AG09319 (cell line): ENCODE measurements around the gene NDUFA3.

Experiments used
- DNase-seq: peaks from one replicate; pipeline ENCODE4 v3.0.0-alpha.2; 2010; ENCODE audit warnings: low read depth; ENCODE audit errors: extremely low read depth
- TF ChIP-seq, protein P1 (sequence below): IDR thresholded peaks from 2 replicates; pipeline ENCODE4 v1.5.1; 2011; ENCODE audit warnings: low read depth, mild to moderate bottlenecking, inconsistent platforms, low read length, moderate library complexity

The NDUFA3 gene

DNA sequence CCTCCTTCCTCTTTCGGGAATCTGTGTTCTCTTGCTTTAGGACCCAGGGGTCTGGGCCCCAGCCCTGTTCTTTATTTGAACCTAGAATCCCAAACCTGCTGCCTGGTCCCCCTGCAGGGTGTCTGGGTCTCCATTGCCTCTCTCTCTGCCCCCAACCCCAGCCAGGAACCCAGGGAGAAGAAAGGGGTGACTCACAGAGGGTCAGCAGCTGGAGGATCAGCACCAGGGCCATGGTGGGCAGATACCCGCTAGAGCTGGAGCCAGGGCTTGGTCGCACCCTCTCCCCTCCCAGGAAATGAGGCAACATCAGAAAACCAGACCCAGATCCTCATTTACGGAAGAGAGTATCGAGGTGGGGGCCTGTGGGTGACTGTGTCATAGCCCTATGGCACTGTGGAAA is 2.1 kb upstream of the NDUFA3 start, which contains the start of gene OSCAR:
Gene OSCAR (minus strand): TSS at position 243 of the 400 bp plus-strand sequence. CDS start 11 bp downstream, at position 232.
- DNase-seq: no peak
- TF ChIP-seq, protein P1, sequence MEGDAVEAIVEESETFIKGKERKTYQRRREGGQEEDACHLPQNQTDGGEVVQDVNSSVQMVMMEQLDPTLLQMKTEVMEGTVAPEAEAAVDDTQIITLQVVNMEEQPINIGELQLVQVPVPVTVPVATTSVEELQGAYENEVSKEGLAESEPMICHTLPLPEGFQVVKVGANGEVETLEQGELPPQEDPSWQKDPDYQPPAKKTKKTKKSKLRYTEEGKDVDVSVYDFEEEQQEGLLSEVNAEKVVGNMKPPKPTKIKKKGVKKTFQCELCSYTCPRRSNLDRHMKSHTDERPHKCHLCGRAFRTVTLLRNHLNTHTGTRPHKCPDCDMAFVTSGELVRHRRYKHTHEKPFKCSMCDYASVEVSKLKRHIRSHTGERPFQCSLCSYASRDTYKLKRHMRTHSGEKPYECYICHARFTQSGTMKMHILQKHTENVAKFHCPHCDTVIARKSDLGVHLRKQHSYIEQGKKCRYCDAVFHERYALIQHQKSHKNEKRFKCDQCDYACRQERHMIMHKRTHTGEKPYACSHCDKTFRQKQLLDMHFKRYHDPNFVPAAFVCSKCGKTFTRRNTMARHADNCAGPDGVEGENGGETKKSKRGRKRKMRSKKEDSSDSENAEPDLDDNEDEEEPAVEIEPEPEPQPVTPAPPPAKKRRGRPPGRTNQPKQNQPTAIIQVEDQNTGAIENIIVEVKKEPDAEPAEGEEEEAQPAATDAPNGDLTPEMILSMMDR: no peak

DNA sequence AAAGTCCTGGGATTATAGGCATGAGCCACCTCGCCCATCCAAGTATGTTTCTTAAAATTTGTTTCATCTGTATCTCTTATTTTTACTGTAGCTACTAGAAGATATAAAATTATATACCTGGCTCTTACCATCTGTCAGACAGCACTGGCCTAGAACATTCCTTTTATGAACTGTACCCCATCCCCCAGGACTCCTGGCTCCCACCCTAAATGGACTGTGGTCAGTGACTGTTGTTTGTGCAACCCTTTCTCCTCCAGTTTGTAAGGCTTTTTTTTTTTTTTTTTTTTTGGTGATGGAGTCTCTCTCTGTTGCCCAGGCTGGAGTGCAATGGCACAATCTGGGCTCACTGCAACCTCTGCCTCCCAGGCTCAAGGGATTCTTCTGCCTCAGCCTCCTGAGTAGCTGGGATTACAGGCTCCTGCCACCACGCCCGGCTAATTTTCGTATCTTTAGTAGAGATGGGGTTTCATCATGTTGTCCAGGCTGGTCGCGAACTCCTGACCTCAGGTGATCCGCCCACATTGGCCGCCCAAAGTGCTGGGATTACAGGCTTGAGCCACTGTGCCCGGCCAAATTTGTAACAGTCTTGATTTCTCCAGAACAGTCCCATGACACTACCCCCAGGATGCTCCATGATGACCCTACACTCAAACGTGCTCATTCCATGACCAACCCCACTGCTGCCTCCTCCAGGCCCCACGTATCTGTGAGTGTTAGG is 2.5 kb downstream of the NDUFA3 start:
- TF ChIP-seq, protein P1: no peak
- no peak for DNase-seq

DNA sequence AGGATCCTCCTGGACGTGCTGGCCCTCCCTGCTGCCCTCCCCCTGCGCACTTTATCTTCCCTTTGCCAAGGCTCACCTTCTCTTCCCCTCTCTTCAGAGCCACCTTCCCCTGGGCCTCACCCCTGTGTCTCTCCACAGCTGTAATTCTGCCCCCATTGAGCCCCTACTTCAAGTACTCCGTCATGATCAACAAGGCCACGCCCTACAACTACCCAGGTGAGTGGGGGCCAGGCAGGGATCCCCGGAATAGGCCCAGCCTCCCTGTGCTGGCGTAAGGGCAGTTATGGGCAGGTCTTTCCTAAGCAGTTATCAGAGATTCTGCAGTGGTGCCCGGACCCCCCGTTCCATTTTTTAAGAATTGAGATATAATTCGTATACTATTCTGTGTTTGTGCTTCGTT is 3.1 kb downstream of the NDUFA3 start:
- TF ChIP-seq, protein P1: no peak
- no peak for DNase-seq

DNA sequence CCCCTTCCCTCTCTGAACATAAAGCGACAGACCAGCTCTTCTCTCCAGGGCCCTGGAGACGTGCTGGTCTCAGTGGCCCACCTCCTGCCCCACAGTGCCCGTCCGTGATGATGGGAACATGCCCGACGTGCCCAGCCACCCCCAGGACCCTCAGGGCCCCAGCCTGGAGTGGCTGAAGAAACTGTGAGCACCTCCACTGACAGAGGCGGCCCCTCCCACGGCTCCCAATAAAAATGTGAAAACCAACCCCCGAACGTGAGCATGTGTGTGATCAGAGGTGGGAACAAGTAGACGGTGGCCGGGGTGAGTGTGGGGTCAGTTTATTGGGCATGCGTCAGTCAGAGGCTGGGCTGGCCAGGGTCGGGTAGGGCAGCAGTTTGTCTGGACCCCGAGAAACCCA is 4.1 kb downstream of the NDUFA3 start:
- DNase-seq: no peak

DNA sequence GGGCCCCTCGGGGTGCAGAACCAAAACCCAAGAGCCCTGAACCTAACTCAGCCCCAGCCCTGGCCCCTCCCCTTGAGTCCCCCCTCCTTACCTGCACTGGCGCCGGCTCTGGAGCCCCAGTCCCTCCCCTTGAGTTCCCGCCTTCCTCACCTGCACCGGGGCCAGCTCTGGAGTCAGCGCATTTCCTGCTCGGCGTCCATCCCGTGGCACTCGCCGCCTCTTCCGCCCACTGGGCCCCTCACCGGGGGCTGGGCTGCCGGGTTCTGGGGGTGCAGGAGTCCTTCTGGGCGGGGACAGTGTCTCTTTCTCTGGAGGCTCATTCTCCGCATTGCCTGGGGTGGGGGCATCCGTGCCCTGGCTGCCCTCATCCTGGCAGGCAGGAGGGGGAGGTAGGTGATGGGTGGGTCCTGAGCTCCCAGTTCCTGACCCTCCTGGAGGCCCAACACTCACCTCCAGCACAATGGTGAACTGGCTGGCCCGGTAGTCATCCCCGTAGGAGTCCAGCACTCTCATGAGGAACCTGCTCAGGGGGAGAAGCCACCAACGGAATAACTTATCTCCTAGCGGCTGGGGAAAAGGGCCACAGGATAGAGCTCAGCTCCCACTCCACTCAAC is 5.3 kb downstream of the NDUFA3 start:
- no peak for DNase-seq
- TF ChIP-seq, protein P1: no peak

More for the DNA sequence above, 4.1 kb downstream of the NDUFA3 start:
- TF ChIP-seq, protein P1: no peak

DNA sequence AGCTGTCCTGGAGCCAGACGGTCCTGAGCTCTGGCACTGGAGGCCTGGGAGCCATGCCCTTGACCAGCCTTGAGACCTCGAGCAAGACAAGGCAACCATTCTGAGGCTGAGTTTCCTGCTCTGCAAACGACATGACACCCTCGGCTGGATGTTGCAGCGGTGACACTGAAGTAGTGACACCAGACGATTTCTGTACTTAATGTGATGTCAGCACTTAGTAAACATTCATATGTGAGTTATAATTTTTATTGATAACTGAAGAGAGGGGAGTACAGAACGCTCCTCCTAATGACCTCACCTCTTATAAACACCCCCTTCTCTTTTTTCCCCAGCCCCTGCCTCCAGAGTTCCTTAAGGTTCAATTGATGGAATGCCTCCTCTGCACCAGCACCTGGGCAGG is 5.8 kb downstream of the NDUFA3 start:
- DNase-seq: no peak

DNA sequence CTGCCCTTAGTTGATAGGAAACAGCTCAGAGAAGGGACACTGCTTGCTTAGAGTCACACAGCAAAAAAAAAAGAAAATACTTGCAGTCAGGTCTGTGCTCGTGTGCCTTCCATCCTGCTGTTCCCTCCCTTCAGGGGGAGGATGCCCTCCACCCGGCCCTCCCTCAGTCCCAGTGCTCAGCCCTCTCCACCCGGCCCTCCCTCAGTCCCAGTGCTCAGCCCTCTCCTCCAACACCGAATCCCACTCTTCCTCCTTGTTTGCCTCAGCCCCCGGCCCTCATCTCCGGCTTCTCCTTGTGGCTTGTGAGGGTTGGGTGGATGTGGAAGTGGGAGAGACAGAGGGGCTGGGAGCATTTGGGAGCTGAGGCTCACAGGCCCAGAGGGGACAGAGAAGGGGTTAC is 7.0 kb downstream of the NDUFA3 start:
- no peak for DNase-seq
- TF ChIP-seq, protein P1: no peak

More for the DNA sequence above, 5.8 kb downstream of the NDUFA3 start:
- TF ChIP-seq, protein P1: no peak
